Kidney epithelial cell (primary cell): ENCODE data around the gene RNASE13. TPM values are rescaled to one million over a fixed set of nuclear protein-coding genes. Genes with fewer than 3 reads are reported as not detected.

Experiments used
- DNase-seq: peaks from one replicate; pipeline ENCODE4 v3.0.0-alpha.2; 2010; ENCODE audit warnings: low read depth
- H3K27me3 ChIP-seq: 2 replicates; pipeline ENCODE4 v1.6.0; 2011; ENCODE audit warnings: low read length; ENCODE audit not compliant: control insufficient read depth, insufficient read depth
- H3K36me3 ChIP-seq: 2 replicates; pipeline ENCODE4 v1.5.1; 2011; ENCODE audit warnings: low read length; ENCODE audit not compliant: control insufficient read depth, insufficient read depth
- H3K4me3 ChIP-seq: 2 replicates; pipeline ENCODE4 v1.5.1; 2011; ENCODE audit warnings: low read depth, mild to moderate bottlenecking, control low read depth, low read length
- total RNA-seq: library from RNA; depleted of rRNA; stranded (reverse); fragments of >200 nt; gene quantifications from 2 replicates; pipeline ENCODE4 v1.2.3, GENCODE V29; 2015
- TF ChIP-seq, protein P1 (sequence below): IDR thresholded peaks from 2 replicates; pipeline ENCODE4 v1.5.1; 2011; ENCODE audit warnings: mild to moderate bottlenecking, moderate library complexity, low read length, control low read depth, inconsistent platforms; ENCODE audit not compliant: insufficient read depth, poor library complexity, severe bottlenecking

The RNASE13 gene
- total RNA-seq, 1 donor from 2014 or later: not detected

DNA sequence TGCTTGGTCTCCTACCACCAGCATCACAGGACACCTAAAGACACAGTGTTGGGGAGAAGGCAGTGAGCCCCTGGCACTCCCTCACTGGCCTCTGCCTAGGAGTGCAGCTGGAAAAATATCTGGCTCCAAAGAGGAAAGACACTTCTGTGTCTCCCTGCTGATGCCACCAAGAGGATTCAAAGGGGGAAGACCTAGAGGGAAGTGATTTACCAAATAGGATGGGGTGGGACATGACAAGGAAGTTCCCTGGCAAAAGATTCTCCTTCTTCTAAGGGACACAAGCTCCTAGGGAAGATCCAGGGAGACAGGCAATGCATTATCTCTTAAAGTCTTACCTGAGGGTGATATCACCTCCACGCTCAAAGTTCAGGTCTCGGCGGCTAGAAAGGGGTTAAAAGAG, 15.8 kb downstream of the RNASE13 start:
- Histone ChIP-seq H3K27me3 (peaks cover 10% of the 10 kb centered on the region), H3K4me3 (no peak overlapping the region), H3K36me3 (no peaks in the 10 kb centered on the region)
- no peak for DNase-seq
- TF ChIP-seq, protein P1, sequence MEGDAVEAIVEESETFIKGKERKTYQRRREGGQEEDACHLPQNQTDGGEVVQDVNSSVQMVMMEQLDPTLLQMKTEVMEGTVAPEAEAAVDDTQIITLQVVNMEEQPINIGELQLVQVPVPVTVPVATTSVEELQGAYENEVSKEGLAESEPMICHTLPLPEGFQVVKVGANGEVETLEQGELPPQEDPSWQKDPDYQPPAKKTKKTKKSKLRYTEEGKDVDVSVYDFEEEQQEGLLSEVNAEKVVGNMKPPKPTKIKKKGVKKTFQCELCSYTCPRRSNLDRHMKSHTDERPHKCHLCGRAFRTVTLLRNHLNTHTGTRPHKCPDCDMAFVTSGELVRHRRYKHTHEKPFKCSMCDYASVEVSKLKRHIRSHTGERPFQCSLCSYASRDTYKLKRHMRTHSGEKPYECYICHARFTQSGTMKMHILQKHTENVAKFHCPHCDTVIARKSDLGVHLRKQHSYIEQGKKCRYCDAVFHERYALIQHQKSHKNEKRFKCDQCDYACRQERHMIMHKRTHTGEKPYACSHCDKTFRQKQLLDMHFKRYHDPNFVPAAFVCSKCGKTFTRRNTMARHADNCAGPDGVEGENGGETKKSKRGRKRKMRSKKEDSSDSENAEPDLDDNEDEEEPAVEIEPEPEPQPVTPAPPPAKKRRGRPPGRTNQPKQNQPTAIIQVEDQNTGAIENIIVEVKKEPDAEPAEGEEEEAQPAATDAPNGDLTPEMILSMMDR: no peak

DNA sequence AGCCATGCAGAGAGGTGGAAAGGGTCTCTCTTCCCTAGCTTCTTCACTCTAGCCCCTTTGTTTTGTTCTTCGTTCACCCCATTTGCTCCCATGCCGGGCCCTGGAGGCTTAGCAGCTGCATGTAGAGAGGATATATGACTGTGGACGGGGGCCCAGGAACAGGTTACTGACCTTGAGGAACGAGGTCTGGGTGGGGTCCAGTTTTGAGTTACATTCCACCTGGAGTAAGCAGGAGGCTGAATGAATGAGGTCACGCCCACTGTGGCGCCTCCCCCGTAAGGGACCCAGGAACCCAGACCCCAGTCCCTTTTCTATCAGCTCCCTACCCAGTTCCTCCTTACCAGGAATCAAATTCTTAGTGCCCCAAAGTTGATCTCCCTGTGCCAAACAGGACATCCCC, 16.3 kb downstream of the RNASE13 start:
- DNase-seq: no peak
- H3K36me3 ChIP-seq: no peaks in the 10 kb centered on the region
- TF ChIP-seq, protein P1: no peak
- H3K27me3 ChIP-seq: peaks cover 6% of the 10 kb centered on the region
- H3K4me3 ChIP-seq: no peak overlapping the region

DNA sequence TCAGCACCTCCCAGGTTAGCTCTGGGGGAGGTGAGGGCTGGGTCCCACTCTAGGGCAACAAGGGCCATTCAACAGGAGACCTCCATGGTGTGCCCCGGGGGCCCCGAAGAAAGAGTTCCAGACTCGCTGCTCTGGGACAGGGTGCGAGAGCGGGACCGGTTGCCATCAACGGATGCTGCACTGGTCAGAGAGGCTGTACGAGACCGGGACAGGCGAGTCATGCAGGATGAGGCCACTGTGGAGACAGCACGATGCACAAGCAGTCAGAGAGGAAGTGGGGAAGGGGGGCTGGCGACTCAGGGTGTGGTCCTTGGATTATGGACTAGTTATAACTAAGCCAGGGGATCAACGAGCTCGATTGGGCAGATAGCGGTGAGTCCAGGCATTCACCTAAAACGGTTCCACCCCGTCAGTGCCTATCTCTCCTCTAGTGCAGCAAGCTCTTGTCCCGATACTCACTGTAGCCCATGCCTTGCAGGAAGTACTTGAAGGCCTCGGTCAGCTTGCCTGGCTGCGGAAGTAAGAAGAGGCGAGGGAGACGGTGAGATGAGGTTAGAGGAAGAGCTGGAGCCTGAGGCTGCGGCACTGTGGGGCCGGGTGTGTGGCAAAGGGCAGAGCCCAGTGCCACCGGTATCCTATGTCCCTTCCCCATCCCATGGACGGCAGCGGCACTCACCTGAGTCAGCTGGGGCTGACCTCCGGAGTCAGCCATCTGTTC, 16.9 kb downstream of the RNASE13 start:
- no peaks in the 10 kb centered on the region for H3K36me3 ChIP-seq
- no peak overlapping the region for H3K4me3 ChIP-seq
- TF ChIP-seq, protein P1: no peak
- H3K27me3 ChIP-seq: peaks cover 5% of the 10 kb centered on the region
- DNase-seq: no peak

DNA sequence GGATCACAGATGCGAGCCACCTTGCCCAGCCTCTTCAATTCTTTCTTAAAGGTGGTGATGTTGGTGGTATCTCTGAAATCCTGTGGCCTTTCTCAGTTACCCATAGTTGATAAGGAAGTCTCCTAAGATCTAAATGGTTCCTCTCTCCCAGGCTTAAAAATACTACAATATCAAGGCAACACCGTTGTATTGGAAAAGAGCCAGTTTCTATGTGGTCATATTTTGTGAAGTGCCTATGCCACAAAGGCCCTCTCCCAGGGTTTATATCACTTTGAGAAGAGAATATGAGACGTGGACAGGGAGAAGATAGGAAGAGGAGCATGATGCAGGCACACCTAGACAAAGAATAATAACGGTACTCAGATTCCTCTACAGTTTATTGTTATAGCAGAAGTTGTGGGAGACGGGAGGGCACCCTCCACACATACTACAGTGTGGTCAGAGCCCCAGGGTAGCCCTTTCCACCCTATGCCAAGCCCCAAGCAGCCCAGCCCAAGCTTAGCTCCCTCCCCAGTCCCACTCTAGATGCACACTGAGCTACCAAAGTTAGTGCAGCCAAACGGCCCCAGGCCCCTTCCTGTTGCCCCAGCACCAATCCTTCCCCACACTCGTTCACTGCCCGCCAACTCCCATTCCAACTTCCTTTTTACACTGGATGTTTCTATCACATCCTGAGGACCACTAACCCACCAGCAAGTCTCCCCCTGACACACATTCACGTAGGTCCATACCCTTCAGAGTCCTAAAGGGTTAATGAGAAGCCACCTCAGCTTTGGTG, 18.0 kb downstream of the RNASE13 start:
- Histone ChIP-seq H3K27me3 (peaks cover 3% of the 10 kb centered on the region), H3K36me3 (no peaks in the 10 kb centered on the region), H3K4me3 (no peak overlapping the region)
- TF ChIP-seq, protein P1: no peak
- DNase-seq: no peak

DNA sequence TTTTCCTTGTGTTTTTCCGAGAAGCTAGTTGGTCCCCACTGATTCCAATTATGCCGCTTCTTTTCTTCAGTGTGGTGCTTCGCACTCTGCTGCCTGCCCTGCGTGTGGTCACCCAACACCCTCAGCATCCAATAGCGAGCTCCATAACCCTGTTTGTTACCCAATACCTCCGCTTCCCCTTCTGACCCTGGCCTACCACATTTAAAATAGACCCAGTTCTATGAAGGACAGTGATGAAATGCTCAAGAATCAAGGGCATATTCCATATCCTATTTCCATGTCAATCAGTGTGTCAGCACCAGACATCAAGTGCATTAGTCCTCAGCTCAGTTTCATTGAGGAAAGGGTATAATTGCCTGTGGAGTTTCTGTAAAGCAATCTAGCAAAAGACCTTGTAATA, 19.3 kb downstream of the RNASE13 start:
- DNase-seq: no peak
- TF ChIP-seq, protein P1: no peak
- H3K27me3 ChIP-seq: peaks cover 3% of the 10 kb centered on the region
- no peaks in the 10 kb centered on the region for H3K36me3 ChIP-seq
- no peak overlapping the region for H3K4me3 ChIP-seq

DNA sequence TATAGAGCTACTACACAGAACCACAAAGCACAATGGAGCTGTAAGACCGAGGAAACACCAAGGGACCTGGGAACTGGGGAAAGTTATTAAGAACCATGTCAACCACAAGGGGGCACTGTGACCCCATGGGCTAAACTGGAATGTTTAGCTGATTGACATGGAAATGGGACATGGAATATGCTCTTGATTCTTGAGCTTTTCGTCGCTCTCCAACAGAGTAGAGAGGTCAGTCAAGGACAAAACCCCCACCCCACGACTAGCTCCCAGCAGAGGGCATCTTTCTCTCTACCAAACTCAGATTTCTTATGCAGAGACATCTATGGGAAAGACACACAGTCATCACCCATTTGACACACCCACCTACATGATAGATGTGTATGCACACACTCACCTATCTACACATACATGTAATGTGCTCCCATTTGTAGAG, 19.8 kb downstream of the RNASE13 start:
- peaks cover 3% of the 10 kb centered on the region for H3K27me3 ChIP-seq
- no peaks in the 10 kb centered on the region for H3K36me3 ChIP-seq
- TF ChIP-seq, protein P1: peak; percentile 82
- DNase-seq: peak; percentile 31
- no peak overlapping the region for H3K4me3 ChIP-seq
